NCI-H187 treated with DMSO at 0.1 percent for 48 hours (cell line): ENCODE data around the gene GPBP1L1.
"Not testable (repeated sequence)": the region's sequence is repeated elsewhere in the genome, so short reads cannot be mapped to it uniquely, and the experiment has no call there.

Source experiments
- DNase-seq: peaks from one replicate; lab custom pipeline; 2025; lab: John Stamatoyannopoulos, UW

GPBP1L1 gene

GRCh38 chr1:45679123-45679522, 7.2 kb downstream of the GPBP1L1 start:
- DNase-seq: no peak

GRCh38 chr1:45678489-45678888, 7.8 kb downstream of the GPBP1L1 start:
- DNase-seq: no peak

- no peak for DNase-seq
These were observed 8.5 kb downstream of the GPBP1L1 start for GRCh38 chr1:45677751-45678245.

GRCh38 chr1:45676553-45676952, 9.8 kb downstream of the GPBP1L1 start:
- not testable (repeated sequence) for DNase-seq

GRCh38 chr1:45674478-45674877, 11.9 kb downstream of the GPBP1L1 start:
- no peak for DNase-seq

- no peak for DNase-seq
These were observed 12.4 kb downstream of the GPBP1L1 start for GRCh38 chr1:45673956-45674355.

GRCh38 chr1:45669859-45670655, 16.3 kb downstream of the GPBP1L1 start:
- DNase-seq: no peak

GRCh38 chr1:45669379-45669778, 17.0 kb downstream of the GPBP1L1 start:
- no peak for DNase-seq

GRCh38 chr1:45668526-45668925, 17.8 kb downstream of the GPBP1L1 start:
- no peak for DNase-seq

- no peak for DNase-seq
These were observed 18.8 kb downstream of the GPBP1L1 start for GRCh38 chr1:45667321-45668111.

- no peak for DNase-seq
These were observed 19.5 kb downstream of the GPBP1L1 start for GRCh38 chr1:45666836-45667235.

- no peak for DNase-seq
These were observed 26.0 kb downstream of the GPBP1L1 start for GRCh38 chr1:45660336-45660735.

GRCh38 chr1:45659222-45659621, 27.1 kb downstream of the GPBP1L1 start:
- DNase-seq: no peak

- no peak for DNase-seq
These were observed 28.2 kb downstream of the GPBP1L1 start for GRCh38 chr1:45658171-45658570.

GRCh38 chr1:45656573-45657226, 29.6 kb downstream of the GPBP1L1 start:
- no peak for DNase-seq

GRCh38 chr1:45654540-45655280, 31.6 kb downstream of the GPBP1L1 start:
- no peak for DNase-seq

- DNase-seq: no peak
These were observed 38.9 kb downstream of the GPBP1L1 start for GRCh38 chr1:45647248-45648021.

GRCh38 chr1:45644661-45645060, 41.7 kb downstream of the GPBP1L1 start:
- no peak for DNase-seq

GRCh38 chr1:45643978-45644377, 42.4 kb downstream of the GPBP1L1 start:
- DNase-seq: no peak

- DNase-seq: no peak
These were observed 43.0 kb downstream of the GPBP1L1 start for GRCh38 chr1:45643321-45643720.

- no peak for DNase-seq
These were observed 46.0 kb downstream of the GPBP1L1 start for GRCh38 chr1:45640293-45640692.
